HG02588 (cell line): ENCODE data around the gene EIF3I.

ENCODE experiments used
- ATAC-seq: cut with Tn5 transposase; IDR thresholded peaks from one replicate; pipeline ENCODE4 v1.9.1; 2021; ENCODE audit warnings: mild to moderate bottlenecking, moderate library complexity; ENCODE audit not compliant: unreplicated experiment

Gene EIF3I

DNA sequence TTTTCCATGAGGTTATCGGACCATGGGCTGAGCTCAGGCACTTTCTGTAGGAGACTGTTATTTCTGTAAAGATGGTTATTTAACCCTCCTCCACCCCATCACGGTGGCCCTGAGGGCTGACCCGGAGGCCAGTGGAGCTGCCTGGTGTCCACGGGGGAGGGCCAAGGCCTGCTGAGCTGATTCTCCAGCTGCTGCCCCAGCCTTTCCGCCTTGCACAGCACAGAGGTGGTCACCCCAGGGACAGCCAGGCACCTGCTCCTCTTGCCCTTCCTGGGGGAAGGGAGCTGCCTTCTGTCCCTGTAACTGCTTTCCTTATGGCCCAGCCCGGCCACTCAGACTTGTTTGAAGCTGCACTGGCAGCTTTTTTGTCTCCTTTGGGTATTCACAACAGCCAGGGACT lies 24.4 kb upstream of the EIF3I start:
- no peak for ATAC-seq

DNA sequence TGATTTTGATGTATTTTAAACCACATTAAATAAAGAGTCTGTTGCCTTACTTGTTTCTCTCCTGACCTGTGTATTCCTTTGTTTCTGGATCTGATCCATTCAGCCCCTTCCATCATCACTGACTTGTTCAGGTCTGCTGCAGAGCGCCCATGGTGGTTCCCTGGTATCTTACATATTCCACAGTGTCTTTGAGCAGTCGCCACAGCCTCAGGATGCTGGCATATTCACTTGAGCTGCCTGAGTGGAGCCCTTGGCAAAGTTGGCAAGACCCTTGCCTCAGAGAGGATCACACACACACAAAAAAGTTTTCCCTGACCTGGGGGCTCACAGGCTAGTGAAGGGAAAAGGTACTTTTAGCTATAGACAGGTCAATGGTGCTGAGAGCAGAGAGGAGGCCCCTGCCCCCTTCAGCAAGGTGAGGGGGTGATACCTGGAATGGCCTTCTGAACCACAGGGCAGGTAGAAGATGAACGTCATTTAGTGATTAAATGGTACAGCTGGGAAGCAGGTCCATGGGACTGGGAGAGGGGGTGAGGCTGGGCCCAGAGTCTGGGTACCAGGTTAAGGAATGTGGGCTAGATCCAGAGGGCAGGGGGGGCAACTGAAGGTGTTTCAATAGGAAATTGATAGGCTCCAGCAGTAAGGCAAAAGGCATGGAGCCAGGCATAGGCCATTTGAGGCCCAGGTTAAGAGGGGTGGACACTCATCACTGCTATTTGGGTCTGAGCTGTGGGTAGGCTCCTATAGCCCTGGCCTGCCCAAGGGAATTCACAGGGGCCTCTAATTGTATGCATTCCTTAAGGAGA lies 23.8 kb upstream of the EIF3I start:
- no peak for ATAC-seq

DNA sequence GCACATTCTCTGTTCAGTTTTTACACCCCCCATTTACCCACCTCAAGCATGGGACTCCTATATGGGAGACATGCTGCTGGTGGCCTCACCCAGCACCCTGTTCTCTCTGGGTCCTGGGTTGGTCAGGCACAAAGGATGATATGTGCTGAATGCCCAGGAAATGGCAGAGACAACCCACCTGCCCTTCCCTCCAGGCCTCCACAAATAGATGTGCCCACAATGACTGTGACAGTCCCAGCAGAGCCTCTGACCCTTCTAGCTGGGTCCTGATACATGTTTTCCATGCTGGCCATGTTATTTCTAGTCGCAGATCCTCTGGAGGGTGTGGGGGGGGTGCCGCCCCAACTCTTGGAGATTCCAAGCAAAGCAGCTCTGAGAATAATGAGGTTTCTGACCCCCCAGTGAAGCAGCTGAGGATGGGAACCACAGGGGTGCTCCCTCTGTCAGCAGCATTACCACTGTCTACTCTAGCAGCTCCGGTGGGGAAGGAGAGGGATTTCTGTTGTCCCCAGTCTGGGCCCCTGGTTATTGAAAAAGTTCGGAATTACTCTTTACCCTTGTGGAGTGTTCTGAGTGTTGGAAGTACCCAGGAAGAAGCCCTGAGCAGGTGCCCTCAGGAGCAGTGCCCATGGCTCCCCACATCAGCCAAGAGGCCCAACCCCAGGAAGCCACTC lies 23.0 kb upstream of the EIF3I start:
- ATAC-seq = no peak

DNA sequence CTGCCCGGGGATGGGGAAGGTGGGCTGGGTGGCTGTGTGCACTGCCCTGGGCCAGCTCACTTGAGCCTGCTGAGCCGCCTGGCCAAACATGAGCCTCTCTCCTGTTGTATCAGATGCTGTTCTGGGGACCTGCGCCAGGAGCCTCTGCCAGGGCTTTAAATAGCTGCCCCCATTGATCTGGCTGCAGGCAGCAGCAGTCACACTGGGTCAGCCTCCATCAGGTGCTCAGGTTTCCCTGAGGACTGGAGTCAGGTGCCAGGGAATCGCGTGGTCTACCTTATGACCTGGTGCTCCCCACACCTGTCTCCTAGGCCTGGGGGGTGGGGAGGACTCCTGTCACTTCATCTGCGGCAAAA lies 22.5 kb upstream of the EIF3I start:
- ATAC-seq = no peak

DNA sequence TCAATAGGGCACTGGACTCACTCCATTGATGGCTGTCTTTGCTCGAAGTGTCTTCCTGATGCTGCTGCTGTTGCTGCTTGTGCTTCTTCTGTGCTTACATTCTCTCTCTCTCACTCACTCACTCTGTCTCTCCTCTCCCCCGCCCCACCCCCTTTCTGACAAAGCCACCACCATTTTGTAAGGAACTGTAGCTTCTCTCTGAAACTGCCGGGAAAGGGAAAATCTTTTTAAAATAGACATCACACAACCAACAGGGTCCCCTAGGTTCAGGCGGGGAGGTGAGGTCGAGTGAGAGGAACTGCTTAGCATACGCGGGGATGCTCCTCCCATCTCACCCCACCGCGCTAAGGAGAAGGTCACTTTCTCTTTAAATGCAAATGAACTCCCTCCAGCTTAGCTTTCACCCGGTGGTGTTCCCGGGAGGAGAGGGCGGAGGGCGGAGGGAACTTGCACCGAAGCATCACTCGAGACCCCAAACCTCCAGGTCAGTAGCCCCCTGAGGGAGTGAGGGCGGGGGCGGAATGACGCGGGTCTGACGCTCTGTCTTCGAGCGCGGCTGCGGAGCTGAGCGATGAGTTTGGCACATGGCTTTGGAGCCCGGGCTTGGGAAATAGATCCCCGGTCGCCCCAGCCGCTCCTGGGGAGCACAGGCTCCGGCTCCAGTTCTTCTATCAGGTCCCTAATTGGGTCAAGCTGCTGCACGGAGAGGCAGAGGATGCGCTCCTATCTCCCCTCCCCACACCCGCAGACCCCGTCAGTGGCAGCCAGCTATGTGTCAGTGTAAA lies 21.8 kb upstream of the EIF3I start, which contains the start of gene CCDC28B:
Gene CCDC28B, plus strand, starts transcription at position 370 of the 785 bp plus-strand sequence. CDS start 1,341 bp downstream, outside the sequence.
- ATAC-seq = no peak

DNA sequence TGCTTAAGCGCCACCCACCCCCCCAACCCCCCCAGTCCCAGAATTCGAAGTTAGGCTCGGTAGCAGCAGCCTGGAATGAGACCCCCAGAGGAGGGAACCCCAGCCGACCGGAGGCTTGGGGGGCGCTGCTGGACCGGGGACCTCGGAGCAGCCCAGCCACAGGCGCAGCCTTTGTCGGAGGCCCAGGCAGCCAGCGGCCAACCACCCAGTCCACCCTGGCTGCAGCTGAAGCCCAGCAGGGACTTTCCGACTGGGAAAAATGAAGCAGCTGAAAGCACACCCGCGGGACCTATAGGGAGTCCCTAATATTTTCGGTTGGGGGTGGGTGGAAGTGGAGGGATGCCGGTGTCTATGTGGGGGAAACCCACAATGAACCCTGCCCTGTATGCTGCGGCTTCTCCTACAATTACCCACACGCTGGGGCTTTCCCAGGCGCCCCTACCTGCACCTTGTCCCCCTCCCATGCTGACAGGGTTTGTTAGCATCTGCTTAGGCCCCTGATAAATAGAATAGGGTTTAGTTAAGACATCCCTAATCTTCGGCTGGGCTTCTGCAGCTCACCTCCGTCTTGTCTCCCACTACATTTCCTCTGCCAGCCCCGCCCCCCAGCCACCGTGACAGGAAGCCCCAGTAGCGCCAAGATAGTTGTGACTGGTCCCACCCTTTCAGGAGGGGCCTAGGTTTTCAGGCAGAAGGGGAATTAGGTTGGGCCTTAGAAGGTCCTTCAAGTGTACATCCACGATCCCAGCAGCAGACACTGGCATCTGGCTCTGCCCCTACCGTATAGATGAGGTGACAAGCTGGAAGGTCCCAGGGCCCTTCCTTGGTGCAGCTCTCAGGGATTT lies 21.0 kb upstream of the EIF3I start:
- ATAC-seq = peak; percentile 39

DNA sequence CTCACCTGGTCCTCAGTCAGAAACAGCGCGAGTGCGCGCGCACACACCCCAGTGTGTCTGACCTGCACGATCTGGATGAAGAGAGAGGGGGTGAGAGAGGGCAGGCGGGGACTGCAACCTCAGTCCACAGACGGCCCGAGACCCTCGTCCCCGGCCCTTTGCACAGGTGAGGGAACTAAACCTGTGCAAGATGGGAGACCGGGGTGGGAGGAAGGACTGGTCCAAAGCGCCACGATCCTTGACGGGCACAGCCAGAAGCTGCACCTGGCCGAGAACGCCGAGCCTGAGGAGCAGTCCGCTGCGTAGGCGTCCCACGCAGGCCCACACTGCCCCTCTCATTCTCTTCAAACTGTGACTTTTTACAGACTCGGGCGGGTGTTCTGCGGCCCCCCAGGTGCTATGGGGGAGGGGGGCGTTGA lies 17.3 kb upstream of the EIF3I start:
- ATAC-seq = no peak

DNA sequence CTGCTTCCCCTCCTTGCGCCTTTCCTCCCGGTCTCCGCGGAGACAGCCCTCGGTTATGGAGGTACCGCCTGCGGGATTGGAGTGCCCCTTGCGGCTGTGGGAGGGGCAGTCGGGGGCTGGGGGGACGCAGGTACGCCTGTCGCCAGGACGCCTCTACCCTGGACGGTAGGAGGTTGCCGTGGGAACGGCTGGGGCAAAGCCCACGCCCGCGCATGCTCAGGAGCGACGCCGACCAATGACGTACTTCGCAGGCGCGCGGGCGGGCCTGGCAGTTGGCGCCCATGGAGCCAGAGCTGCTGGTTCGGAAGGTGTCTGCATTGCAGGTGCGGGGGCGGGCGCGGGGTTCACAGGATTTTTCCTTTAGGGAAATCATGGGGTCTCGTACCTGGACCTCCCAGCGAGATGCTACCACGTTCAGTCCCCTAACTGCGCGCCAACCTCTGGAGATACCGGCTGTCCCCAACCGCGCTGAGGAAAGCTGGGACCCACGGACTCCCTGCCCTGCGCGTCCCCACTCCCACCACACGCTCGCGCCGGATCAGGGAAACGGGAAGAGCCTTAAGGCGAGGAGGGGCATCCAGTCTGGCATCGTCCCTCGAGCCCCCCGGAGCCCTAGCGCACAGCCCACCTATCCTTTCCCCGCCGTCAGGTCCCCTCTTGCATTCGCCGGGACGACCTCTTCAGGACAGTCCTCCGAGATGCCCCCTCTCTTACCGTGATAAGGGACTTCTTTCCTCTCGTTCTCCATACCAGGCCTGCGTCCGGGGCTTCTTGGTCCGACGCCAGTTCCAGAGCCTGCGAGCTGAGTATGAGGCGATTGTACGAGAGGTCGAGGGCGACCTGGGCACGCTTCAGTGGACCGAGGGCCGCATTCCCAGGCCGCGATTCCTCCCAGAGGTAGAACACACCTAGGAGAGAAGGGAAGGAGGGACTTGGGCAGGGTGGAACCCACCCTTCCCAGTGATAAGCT lies 16.5 kb upstream of the EIF3I start, which contains the start of gene IQCC:
Gene IQCC, plus strand, starts transcription at position 271 of the 970 bp plus-strand sequence. Its CDS starts 11 bp downstream, at position 282.
- peak; percentile 52 for ATAC-seq

DNA sequence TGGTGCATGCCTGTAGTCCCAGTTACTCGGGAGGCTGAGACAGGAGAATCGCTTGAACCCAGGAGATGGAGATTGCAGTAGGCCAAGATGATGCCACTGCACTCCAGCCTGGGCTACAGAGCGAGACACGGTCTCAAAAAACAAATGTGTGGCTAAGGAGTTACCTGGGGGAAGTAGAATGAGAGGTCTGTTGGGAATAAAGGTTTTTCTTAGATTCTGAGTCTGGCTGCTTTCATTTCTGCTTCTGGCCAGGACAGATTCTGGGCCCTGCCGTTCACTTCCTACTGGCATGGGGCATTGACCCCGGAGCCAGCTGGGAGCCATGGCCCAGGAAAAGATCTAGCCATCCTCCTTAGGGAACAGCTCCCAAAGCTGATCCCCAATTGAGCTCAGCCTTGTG lies 13.7 kb upstream of the EIF3I start:
- ATAC-seq = no peak

DNA sequence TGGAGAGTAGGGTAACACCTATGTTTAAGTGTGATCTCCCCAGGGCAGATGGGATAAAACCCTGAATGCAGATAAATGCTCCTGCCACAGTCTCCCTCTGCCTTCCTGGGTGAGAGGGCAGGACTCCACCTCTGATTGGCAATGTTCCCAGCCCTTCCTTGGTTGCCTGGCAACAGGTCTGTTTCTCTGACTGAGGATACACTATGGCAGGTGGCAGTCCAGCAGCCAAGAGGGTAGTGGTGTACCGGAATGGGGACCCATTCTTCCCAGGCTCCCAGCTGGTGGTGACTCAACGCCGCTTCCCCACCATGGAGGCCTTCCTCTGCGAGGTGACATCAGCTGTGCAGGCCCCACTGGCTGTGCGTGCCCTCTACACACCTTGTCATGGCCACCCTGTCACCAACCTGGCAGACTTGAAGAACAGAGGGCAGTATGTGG lies 13.3 kb upstream of the EIF3I start, which contains the start of gene DCDC2B:
Gene DCDC2B, plus strand, starts transcription at position 199 of the 438 bp plus-strand sequence. Its CDS starts 5 bp downstream, at position 204.
- ATAC-seq = no peak

DNA sequence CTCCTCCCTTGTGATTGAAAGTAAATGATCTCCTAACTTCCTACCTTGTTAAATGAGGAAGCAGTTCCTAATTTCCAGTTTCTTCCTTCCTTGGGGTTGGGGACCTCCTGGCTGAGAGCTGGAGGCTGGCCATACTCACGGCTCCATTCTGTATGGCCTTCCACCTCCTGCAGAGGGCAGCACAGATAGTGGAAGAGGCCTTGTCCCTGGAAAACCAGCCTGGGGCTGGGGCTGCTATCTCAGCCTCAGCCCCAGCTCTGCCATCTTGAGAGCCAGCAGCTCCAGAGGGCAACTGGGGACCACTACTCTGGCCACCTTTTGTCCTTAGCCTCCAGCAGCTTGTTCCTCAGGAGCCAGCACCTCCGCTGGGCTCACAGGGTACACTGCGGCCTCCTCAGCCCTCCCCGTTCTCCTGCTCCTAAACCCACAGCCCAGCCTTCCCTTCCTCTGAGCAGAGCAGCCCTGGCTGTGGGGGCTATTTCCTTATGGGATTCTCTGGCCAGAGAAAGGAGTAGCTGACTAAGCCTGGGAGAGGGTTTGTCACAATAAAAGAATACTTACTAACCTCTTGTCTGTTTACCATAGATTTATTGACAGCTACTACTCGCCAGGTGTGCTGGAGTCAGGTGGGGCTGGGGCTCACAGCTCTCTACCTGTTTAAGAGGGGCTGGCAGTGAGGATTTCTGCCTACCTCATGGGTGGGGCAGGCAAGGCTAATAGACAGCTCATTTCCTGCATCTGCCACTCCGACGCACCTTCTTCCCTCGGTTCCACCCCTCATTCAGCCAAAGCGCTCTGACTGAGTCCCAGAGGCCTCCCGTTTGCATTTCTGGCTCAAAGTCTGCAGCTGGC lies 6.4 kb upstream of the EIF3I start:
- ATAC-seq = no peak

DNA sequence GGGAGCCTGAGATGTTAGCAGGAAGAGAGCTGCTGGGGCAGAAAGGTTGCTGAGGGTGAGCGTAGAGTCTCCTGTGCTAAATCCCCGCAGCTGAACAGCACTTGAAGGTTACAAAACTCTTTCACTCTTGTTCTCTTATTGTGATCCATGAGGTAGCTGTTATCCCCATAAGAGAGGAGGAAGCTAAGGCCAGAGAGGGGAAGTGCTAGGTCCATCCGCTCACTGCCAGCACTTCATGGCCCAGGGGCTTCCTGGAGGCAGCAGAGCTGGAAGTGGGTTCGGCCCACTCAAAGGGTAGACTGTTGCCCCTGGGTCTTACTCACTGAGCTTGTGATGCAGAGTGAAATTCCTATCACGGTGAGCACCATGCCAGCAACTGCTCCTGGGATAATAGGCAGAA lies 5.6 kb upstream of the EIF3I start:
- ATAC-seq = no peak

DNA sequence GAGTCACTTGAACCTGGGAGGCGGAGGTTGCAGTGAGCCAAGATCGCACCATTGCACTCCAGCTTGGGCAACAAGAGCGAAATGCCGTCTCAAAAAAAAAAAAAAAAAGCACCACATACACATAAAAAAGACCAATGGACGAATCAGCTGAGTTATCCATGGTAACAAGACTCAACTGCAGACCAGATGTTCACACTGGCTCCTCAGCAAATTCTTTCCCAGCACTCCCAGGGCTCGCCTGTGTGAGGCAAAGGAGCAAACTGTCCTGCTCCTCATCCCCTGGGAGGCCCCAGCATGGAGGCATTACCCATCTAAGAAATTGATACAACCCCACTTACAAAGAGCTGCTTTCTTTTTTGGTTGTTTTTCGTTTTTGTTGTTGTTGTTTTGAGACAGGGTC lies 3.2 kb upstream of the EIF3I start:
- no peak for ATAC-seq

DNA sequence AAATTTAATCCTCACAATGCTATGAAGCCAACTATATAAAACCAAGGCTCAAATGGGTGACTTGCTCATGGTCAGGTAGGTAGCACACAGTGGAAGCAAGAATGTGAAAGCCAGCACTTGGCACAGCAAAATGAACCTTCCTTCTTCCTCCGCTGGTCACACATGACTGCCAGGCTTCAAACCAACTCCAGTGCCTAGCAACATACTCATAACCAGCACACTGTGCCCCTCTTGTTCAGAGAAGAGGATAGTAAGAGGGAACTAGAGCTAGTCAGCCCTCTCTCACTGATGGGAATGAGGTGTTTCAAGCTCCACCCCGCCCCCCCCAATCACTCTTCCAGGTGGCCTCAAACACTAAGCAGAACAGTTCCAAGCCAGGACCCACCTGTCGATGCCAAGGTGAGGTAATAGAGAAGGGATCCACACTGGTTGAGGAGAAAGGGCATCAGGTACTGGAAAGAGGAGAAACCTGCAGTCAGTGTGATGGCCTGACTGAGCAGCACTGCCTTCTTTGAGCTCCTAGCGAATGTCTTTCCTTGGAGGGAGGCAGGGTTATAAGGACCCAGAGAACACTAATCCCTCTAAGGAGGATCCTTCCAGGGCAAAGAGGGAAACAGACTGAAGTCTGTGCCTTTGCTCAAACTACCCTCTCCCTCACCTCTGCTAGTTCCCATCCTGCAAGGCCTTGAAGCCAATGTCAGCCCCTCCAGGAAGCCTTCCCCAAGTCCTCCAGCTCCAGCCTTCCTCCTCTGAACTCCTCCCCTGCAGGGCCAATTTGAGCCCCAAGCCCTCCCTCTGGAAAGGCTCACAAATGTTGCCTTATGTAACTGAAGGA lies 1.2 kb upstream of the EIF3I start:
- ATAC-seq = no peak

DNA sequence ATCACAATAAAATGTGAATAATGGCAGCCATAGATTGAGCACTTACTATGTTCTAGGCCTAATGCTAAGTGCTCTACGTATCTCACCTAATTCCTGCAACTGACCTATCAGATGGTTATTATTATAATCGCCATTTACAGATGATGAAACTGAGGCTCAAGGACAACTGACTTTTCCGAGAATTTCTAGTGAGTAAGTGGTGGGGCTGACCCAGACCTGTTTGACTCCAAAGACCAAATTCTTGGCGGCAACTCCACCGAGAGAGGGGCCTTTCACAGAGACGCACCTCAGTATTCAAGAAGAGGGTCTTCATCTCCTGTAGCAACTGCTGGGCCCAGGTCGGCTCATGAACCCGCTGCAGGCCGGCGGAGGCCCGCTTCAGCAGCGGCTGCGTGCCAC lies 627 bp upstream of the EIF3I start:
- ATAC-seq = no peak

DNA sequence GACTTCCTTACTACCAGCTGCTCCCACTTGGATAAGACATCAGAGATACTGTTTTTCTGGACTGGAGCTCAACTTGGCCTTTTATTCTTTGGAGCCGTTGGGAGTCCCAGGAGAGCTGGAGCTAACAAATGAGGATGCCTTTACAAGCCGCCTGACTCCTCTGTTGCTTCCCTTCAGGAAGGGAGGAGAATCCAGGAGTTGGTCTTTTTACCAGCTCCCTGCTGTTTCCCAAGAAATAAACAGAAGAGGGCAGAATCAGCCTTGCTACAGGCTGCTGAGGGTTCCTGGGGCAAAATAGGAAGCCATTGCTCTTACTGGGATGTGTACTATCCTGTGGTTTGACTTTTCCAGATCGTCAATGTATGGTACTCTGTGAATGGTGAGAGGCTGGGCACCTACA lies 1.5 kb downstream of the EIF3I start:
- no peak for ATAC-seq

DNA sequence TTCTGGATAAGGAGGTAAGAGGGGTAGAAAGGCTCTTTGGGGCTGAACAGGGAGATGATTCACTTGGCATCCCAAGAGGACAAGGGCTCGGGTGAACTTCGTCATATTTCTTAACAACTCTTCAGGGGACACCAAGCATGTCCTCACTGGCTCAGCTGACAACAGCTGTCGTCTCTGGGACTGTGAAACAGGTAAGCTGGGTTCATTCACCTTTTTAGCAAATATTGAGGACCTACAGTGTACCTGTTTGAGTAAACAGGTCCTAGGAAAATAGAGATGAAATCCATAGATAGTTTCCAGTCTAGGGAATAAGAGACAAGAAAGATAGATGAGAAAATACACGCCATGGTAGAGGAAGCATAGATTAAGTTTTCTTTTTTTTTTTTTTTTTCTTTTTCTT lies 2.1 kb downstream of the EIF3I start:
- no peak for ATAC-seq
